CD4-positive, alpha-beta T cell (primary cell): ENCODE results near the gene HNRNPU. TPM values are rescaled to one million over a fixed set of nuclear protein-coding genes. Genes with fewer than 3 reads are reported as not detected.
A peak's percentile ranks its signal among the peaks of the same experiment; 100 is the strongest.

Source experiments
- ATAC-seq: fragments of 200-7000 bp; cut with Tn5 transposase; one replicate; pipeline ENCODE4 v1.10.0; 2022; ENCODE audit warnings: mild to moderate bottlenecking; ENCODE audit not compliant: poor library complexity
- CTCF ChIA-PET: fragments of 350-600 bp; sonication (Branson Sonifier 250); formaldehyde crosslinking; loops from one replicate; lab custom pipeline; 2021; ENCODE audit warnings: antibody characterized with exemption, inconsistent platforms; lab: Charles Lee
- POLR2A ChIA-PET: fragments of 350-600 bp; sonication (Branson Sonifier 250); formaldehyde crosslinking; loops from one replicate; lab custom pipeline; 2021; ENCODE audit warnings: antibody characterized with exemption, inconsistent platforms; lab: Charles Lee
- DNase-seq, 14 experiments: peaks; one replicate each; pipeline ENCODE4 v3.0.0-alpha.2; 2013 to 2020; ENCODE audit warnings: mixed read lengths in 2 of 14
- H3K27ac ChIP-seq, 2 donors: one replicate each; pipeline versions ENCODE4 v1.5.1 to v1.7.0; 2013; ENCODE audit warnings: low read length in 2 of 2, low read depth in 1 of 2, mild to moderate bottlenecking in 1 of 2
- H3K27me3 ChIP-seq, 2 experiments: 1 replicate in 1 of 2; 2 replicates in 1 of 2; pipeline versions ENCODE4 v1.6.1 to v1.7.0; 2013; ENCODE audit warnings: low read length in 2 of 2, control low read depth in 1 of 2, mild to moderate bottlenecking in 1 of 2, moderate library complexity in 1 of 2; ENCODE audit not compliant: insufficient read depth in 2 of 2, control insufficient read depth in 1 of 2
- H3K36me3 ChIP-seq: one replicate; pipeline ENCODE4 v1.6.1; 2013; ENCODE audit warnings: low read length, control low read depth; ENCODE audit not compliant: insufficient read depth
- H3K4me1 ChIP-seq: one replicate; pipeline ENCODE4 v1.6.1; 2013; ENCODE audit warnings: low read length, control low read depth; ENCODE audit not compliant: insufficient read depth
- H3K4me3 ChIP-seq: one replicate; pipeline ENCODE4 v1.5.1; 2013; ENCODE audit warnings: mild to moderate bottlenecking, low read length, moderate library complexity
- H3K9me3 ChIP-seq, 2 experiments: 1 replicate in 1 of 2; 2 replicates in 1 of 2; pipeline versions ENCODE4 v1.6.1 to v1.7.0; 2013; ENCODE audit warnings: low read length in 2 of 2, mild to moderate bottlenecking in 2 of 2, control low read depth in 1 of 2, moderate library complexity in 1 of 2; ENCODE audit not compliant: control insufficient read depth in 1 of 2, insufficient read depth in 1 of 2
- H3K27ac Mint-ChIP-seq: one replicate; pipeline ENCODE4 v1.8.0; 2020; ENCODE audit warnings: mixed read lengths
- H3K27me3 Mint-ChIP-seq: one replicate; pipeline ENCODE4 v1.8.0; 2021; ENCODE audit warnings: mixed read lengths
- H3K36me3 Mint-ChIP-seq: one replicate; pipeline ENCODE4 v1.8.0; 2021; ENCODE audit warnings: low read depth, mixed read lengths
- H3K4me1 Mint-ChIP-seq: one replicate; pipeline ENCODE4 v1.8.0; 2021; ENCODE audit warnings: low read depth, mixed read lengths
- H3K4me3 Mint-ChIP-seq: one replicate; pipeline ENCODE4 v1.8.0; 2020; ENCODE audit warnings: mild to moderate bottlenecking, mixed read lengths
- H3K9me3 Mint-ChIP-seq: one replicate; pipeline ENCODE4 v1.8.0; 2020; ENCODE audit warnings: mixed read lengths
- CTCF ChIP-seq: fragments of 200-600 bp; IDR thresholded peaks from one replicate; pipeline ENCODE4 v1.8.0; 2022; ENCODE audit warnings: antibody characterized with exemption, mild to moderate bottlenecking
- intact Hi-C, 2 experiments: fragments of 100-400 bp; cut with DNase I in 1 of 2; cut with micrococcal nuclease in 1 of 2; formaldehyde crosslinking; loops; one replicate each; pipeline versions ENCODE4 v1.15.1 to v1.9.0; 2023 to 2025; cut with DNase I, micrococcal nuclease
- total RNA-seq, 174 experiments: library from RNA in 2 of 174; stranded (reverse) in 2 of 174; gene quantifications; one replicate each; pipeline ENCODE4 v1.2.3 and lab custom pipeline; 2021 to 2026

The HNRNPU gene
- total RNA-seq, 2 experiments from 2014 or later = 415 TPM

- peak within 1 kb of the TSS; percentile 87 for H3K4me3 ChIP-seq
These were observed 28.8 kb downstream of the HNRNPU start, which contains the start of gene COX20 for GRCh38 chr1:244835276-244836134. Gene COX20 (plus strand): TSS chr1:244835658. CDS start chr1:244835715, 57 bp downstream.

GRCh38 chr1:244834543-244835275 is 29.6 kb downstream of the HNRNPU start:
- DNase-seq (peak in 13 of 14 experiments; percentile 76 to 96 (median 84)), ATAC-seq (peak; percentile 64)
- H3K36me3 ChIP-seq = peaks cover 9% of the 10 kb centered on the region
- peak overlapping the region; percentile 87 for H3K4me3 ChIP-seq
- H3K27ac ChIP-seq = peak overlapping the region; percentile 97 to 98
- Mint-ChIP-seq H3K4me1 (peaks cover 46% of the 10 kb centered on the region), H3K4me3 (peak overlapping the region; percentile 98), H3K9me3 (no peaks in the 10 kb centered on the region), H3K36me3 (peaks cover 44% of the 10 kb centered on the region), H3K27ac (peak overlapping the region; percentile 99), H3K27me3 (no peaks in the 10 kb centered on the region)
- intact Hi-C loops = loop anchor here (1.0 to 10.0 kb wide), 12 partner anchors 29 to 1580 kb away; partner anchors contain the start of genes ADSS2 (in 1 of the 2), CATSPERE (in 1 of the 2), CEP170 (in 1 of the 2) and DESI2 (in 1 of the 2)
- peaks cover 14% of the 10 kb centered on the region for H3K4me1 ChIP-seq
- ChIA-PET POLR2A (interaction anchor here (0.6 to 16.6 kb wide), 32 partner anchors 9 to 1604 kb away, joined by 3 to 1262 read pairs (median 6); partner anchors contain the start of genes ADSS2, CATSPERE, CEP170 and DESI2), CTCF (interaction anchor here (0.8 to 5.9 kb wide), 6 partner anchors 12 to 208 kb away, joined by 4 to 63 read pairs (median 11); partner anchors contain the start of gene HNRNPU)
- TF ChIP-seq CTCF = no peak
- no peaks in the 10 kb centered on the region for H3K27me3 ChIP-seq
- H3K9me3 ChIP-seq = no peaks in the 10 kb centered on the region

More at GRCh38 chr1:244835276-244836134, 28.8 kb downstream of the HNRNPU start, which contains the start of gene COX20:
- H3K9me3 ChIP-seq = no peaks in the 10 kb centered on the region
- peaks cover 18% of the 10 kb centered on the region for H3K4me1 ChIP-seq
- H3K27ac ChIP-seq = peak within 1 kb of the TSS; percentile 97 to 98
- peak; percentile 55 for ATAC-seq
- ChIA-PET POLR2A (interaction anchor here (1.0 to 16.6 kb wide), 30 partner anchors 8 to 1731 kb away, joined by 3 to 1262 read pairs (median 6); partner anchors contain the start of genes ADSS2, CATSPERE, CEP170 and CNST), CTCF (interaction anchor here (1.0 to 5.9 kb wide), 9 partner anchors 11 to 207 kb away, joined by 3 to 63 read pairs (median 10); partner anchors contain the start of gene HNRNPU)
- Mint-ChIP-seq H3K36me3 (peaks cover 50% of the 10 kb centered on the region), H3K27ac (peak within 1 kb of the TSS; percentile 99), H3K4me3 (peak within 1 kb of the TSS; percentile 98), H3K4me1 (peaks cover 53% of the 10 kb centered on the region), H3K27me3 (no peaks in the 10 kb centered on the region), H3K9me3 (no peaks in the 10 kb centered on the region)
- intact Hi-C loops = loop anchor here (1.0 to 10.0 kb wide), 10 partner anchors 28 to 1581 kb away; partner anchors contain the start of genes ADSS2 (in 1 of the 2), CEP170 (in 1 of the 2), DESI2 (in 1 of the 2) and HNRNPU (in 1 of the 2)
- no peak for TF ChIP-seq CTCF
- no peaks in the 10 kb centered on the region for H3K27me3 ChIP-seq
- DNase-seq = peak; percentile 79 to 95 (median 87)
- peaks cover 15% of the 10 kb centered on the region for H3K36me3 ChIP-seq
